ENCODE results near the gene DBNL.
A peak's percentile ranks its signal among the peaks of the same experiment; 100 is the strongest.
"Not testable (repeated sequence)": the region's sequence is repeated elsewhere in the genome, so short reads cannot be mapped to it uniquely, and the experiment has no call there.

The DBNL gene

GRCh38 chr7:44044315-44045225 is at the start of gene DBNL:
DBNL (plus strand) TSS chr7:44044702; CDS start chr7:44044738, 36 bp downstream.
- peak; percentile 93 for DNase-seq (ENCODE audit: low read depth)
- peak within 1 kb of the TSS; percentile 81 for H3K4me3 ChIP-seq (ENCODE audit: low read depth, low read length)
- no peak for TF ChIP-seq CTCF (IDR thresholded peaks at IDR 0.05; ENCODE audit: insufficient read depth, low read depth, low read length, missing control alignments)

GRCh38 chr7:43997532-43997931 is 47.0 kb upstream of the DBNL start, which contains the start of gene SPDYE1:
SPDYE1 (plus strand) TSS chr7:43997897; CDS start chr7:43999950, 2,053 bp downstream.
- not testable (repeated sequence) for DNase-seq (ENCODE audit: low read depth); H3K4me3 ChIP-seq (ENCODE audit: low read depth, low read length)

- DNase-seq (ENCODE audit: low read depth), result not testable (repeated sequence)
Observed at GRCh38 chr7:44012081-44012480, 32.4 kb upstream of the DBNL start.

GRCh38 chr7:44015090-44015489 is 29.4 kb upstream of the DBNL start:
- not testable (repeated sequence) for DNase-seq (ENCODE audit: low read depth); H3K4me3 ChIP-seq (ENCODE audit: low read depth, low read length)

More at GRCh38 chr7:44012081-44012480, 32.4 kb upstream of the DBNL start:
- not testable (repeated sequence) for H3K4me3 ChIP-seq (ENCODE audit: low read depth, low read length)

- H3K4me3 ChIP-seq (ENCODE audit: low read depth, low read length), result peak overlapping the region; percentile 85
- DNase-seq (ENCODE audit: low read depth), result peak; percentile 98
- TF ChIP-seq CTCF (IDR thresholded peaks at IDR 0.05; ENCODE audit: insufficient read depth, low read depth, low read length, missing control alignments), result peak; percentile 58
Observed at GRCh38 chr7:44018857-44019807, 25.4 kb upstream of the DBNL start.

GRCh38 chr7:44019825-44020224 is 24.7 kb upstream of the DBNL start:
- not testable (repeated sequence) for H3K4me3 ChIP-seq (ENCODE audit: low read depth, low read length); DNase-seq (ENCODE audit: low read depth)

GRCh38 chr7:44022069-44022468 is 22.4 kb upstream of the DBNL start:
- not testable (repeated sequence) for DNase-seq (ENCODE audit: low read depth); H3K4me3 ChIP-seq (ENCODE audit: low read depth, low read length)

- DNase-seq (ENCODE audit: low read depth); H3K4me3 ChIP-seq (ENCODE audit: low read depth, low read length): not testable (repeated sequence)
Observed at GRCh38 chr7:44022796-44023467, 21.6 kb upstream of the DBNL start.

- DNase-seq (ENCODE audit: low read depth); H3K4me3 ChIP-seq (ENCODE audit: low read depth, low read length): not testable (repeated sequence)
Observed at GRCh38 chr7:44029433-44029832, 15.1 kb upstream of the DBNL start.

- not testable (repeated sequence) for DNase-seq (ENCODE audit: low read depth); H3K4me3 ChIP-seq (ENCODE audit: low read depth, low read length)
Observed at GRCh38 chr7:44030029-44030428, 14.5 kb upstream of the DBNL start.

- not testable (repeated sequence) for DNase-seq (ENCODE audit: low read depth); H3K4me3 ChIP-seq (ENCODE audit: low read depth, low read length)
Observed at GRCh38 chr7:44031319-44031718, 13.2 kb upstream of the DBNL start.

- DNase-seq (ENCODE audit: low read depth); H3K4me3 ChIP-seq (ENCODE audit: low read depth, low read length): not testable (repeated sequence)
Observed at GRCh38 chr7:44032031-44032430, 12.5 kb upstream of the DBNL start.

- not testable (repeated sequence) for DNase-seq (ENCODE audit: low read depth); H3K4me3 ChIP-seq (ENCODE audit: low read depth, low read length)
Observed at GRCh38 chr7:44033971-44034844, 10.3 kb upstream of the DBNL start.

- DNase-seq (ENCODE audit: low read depth), result peak; percentile 57
- not testable (repeated sequence) for H3K4me3 ChIP-seq (ENCODE audit: low read depth, low read length)
Observed at GRCh38 chr7:44036364-44036763, 8.1 kb upstream of the DBNL start.

GRCh38 chr7:44037951-44038350 is 6.6 kb upstream of the DBNL start:
- not testable (repeated sequence) for H3K4me3 ChIP-seq (ENCODE audit: low read depth, low read length); DNase-seq (ENCODE audit: low read depth)
